ENCODE data around the gene GLRA3. TPM values are rescaled to one million over a fixed set of nuclear protein-coding genes. Genes with fewer than 3 reads are reported as not detected.

The GLRA3 gene
- total RNA-seq, 6 experiments from 2014 or later = not detected

DNA sequence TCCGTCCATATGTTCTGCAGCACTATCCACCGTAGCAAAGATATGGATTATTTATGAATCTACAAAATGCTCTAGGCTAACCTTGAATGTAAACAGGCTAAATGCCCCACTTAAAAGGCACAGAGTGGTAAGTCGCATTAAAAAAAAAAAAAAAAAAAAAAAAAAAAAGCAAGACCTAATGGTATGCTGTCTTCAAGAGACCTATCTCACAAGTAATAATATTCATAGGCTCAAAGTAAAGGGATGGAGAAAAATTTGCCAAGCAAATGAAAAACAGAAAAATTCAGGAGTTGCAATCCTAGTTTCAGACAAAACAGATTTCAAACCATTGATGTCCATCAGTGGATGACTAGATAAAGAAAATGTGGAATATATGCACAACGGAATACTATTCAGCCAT lies 139.4 kb downstream of the GLRA3 start:
- H3K4me3 ChIP-seq = no peak overlapping the region
- H3K27me3 ChIP-seq = no peaks in the 10 kb centered on the region
- no peaks in the 10 kb centered on the region for H3K4me1 ChIP-seq
- H3K27ac ChIP-seq = no peak overlapping the region
- intact Hi-C loops (cut with DNase I) = no loop called here
- no peaks in the 10 kb centered on the region for H3K36me3 ChIP-seq
- WGBS (ENCODE audit: insufficient coverage, low coverage, low lambda C conversion rate, missing lambda C conversion rate) = 50% methylated on average over 4 of the region's 4 CpGs
- DNase-seq (no peak), ATAC-seq (no peak)
- H3K9me3 ChIP-seq = peaks cover 0 to 4% (median 0%) of the 10 kb centered on the region in 4 donors
- no peak for TF ChIP-seq CTCF (IDR thresholded peaks at IDR 0.05)
- no peak for TF ChIP-seq POLR2A (IDR thresholded peaks at IDR 0.05)

DNA sequence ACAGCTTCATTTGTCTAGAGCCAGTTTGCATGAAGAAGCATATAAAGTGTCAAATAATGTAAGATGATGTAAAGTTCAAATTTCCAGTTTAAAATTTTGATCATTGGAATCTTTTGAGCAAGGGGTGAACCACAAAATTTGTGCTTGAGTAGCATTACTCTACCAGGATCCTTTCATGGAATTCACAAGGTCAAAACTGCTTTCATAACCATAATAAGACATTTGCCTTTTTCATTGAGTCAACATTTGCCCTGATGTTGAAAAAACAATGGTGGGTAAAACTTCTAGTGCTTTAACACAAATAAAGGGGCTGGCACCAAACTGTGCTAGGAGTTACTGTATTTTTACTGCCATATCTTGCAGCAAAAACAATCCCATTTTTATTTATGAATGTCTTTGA lies 142.2 kb downstream of the GLRA3 start:
- H3K4me1 ChIP-seq = no peaks in the 10 kb centered on the region
- H3K27ac ChIP-seq = no peak overlapping the region
- DNase-seq (no peak), ATAC-seq (no peak)
- no peak overlapping the region for H3K4me3 ChIP-seq
- no peaks in the 10 kb centered on the region for H3K36me3 ChIP-seq
- H3K9me3 ChIP-seq = peaks cover 0 to 4% (median 0%) of the 10 kb centered on the region in 4 donors
- TF ChIP-seq CTCF (IDR thresholded peaks at IDR 0.05) (no peak), POLR2A (IDR thresholded peaks at IDR 0.05) (no peak)
- intact Hi-C loops (cut with DNase I) = no loop called here
- H3K27me3 ChIP-seq = no peaks in the 10 kb centered on the region

DNA sequence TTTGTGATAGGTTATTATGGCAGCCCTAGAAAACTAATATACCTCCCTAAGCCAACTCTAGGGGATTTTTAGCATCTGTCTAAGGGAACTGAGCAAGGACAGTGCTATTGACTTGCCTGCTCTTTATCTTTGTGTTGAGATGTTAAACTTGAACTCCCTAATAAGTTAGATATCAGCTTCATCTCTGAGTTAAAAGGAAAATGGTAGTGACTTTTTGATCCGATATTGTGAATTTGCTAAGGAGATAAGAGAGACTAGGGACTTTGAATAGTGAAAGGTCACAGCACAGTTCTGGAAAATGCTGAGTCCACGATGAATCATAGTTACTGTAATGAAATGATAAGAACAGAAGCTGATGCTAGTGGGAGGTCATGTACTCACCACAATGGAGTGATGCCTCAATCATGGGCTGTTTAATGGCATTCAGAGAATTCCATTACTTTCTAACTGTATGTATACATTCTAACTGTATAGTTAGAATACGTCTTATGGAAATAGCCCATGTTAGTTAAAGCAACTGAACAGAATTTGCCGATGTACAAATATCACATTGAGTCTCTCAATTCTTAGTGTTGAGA lies 147.2 kb downstream of the GLRA3 start:
- WGBS (ENCODE audit: insufficient coverage, low coverage, low lambda C conversion rate, missing lambda C conversion rate) = 48% methylated on average over 4 of the region's 4 CpGs
- ATAC-seq = peak in 1 of 4 donors; percentile 69
- intact Hi-C loops (cut with DNase I) = no loop called here
- H3K27ac ChIP-seq = no peak overlapping the region
- no peaks in the 10 kb centered on the region for H3K4me1 ChIP-seq
- H3K27me3 ChIP-seq = no peaks in the 10 kb centered on the region
- no peak for TF ChIP-seq POLR2A (IDR thresholded peaks at IDR 0.05)
- no peaks in the 10 kb centered on the region for H3K36me3 ChIP-seq
- DNase-seq = no peak
- H3K4me3 ChIP-seq = no peak overlapping the region
- no peaks in the 10 kb centered on the region for H3K9me3 ChIP-seq

DNA sequence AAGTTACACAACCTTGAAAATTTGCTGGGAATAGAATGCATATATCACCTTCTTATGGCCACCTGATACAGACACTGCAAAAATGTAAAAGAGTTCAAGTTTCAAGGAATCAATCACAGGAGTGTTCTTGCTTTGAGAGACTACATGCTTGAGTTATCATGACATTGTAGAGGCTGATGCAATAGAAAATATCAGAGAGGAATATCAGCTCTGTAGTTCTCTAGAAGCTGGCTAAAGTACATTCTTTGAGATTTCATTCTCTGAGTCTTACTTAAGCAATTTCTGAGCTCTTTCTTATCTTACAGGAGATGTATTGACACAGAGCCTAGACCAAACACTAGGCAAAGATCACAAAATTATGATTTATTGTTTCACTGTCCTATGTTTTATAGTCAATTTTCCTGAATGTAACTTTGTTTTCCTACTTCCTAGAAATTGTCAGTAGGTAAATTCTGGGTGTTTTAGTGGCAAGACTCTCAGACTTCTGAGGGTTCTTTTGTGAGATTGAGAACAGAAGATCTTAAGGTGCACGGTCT lies 154.7 kb downstream of the GLRA3 start:
- H3K36me3 ChIP-seq = no peaks in the 10 kb centered on the region
- WGBS (ENCODE audit: insufficient coverage, low coverage, low lambda C conversion rate, missing lambda C conversion rate) = 83% methylated on average over 1 of the region's 1 CpG
- H3K27me3 ChIP-seq = no peaks in the 10 kb centered on the region
- no peak overlapping the region for H3K4me3 ChIP-seq
- no peaks in the 10 kb centered on the region for H3K9me3 ChIP-seq
- no peak for TF ChIP-seq CTCF (IDR thresholded peaks at IDR 0.05)
- no peak for TF ChIP-seq POLR2A (IDR thresholded peaks at IDR 0.05)
- no peak for ATAC-seq
- no peaks in the 10 kb centered on the region for H3K4me1 ChIP-seq
- DNase-seq = no peak
- no peak overlapping the region for H3K27ac ChIP-seq
- intact Hi-C loops (cut with DNase I) = no loop called here

GRCh38 chr4:174673865-174674264 lies 155.2 kb downstream of the GLRA3 start:
- Histone ChIP-seq H3K27me3 (no peaks in the 10 kb centered on the region), H3K4me3 (no peak overlapping the region), H3K9me3 (no peaks in the 10 kb centered on the region), H3K36me3 (no peaks in the 10 kb centered on the region), H3K4me1 (no peaks in the 10 kb centered on the region), H3K27ac (no peak overlapping the region)
- no peak for DNase-seq
- TF ChIP-seq POLR2A (IDR thresholded peaks at IDR 0.05) (no peak), CTCF (IDR thresholded peaks at IDR 0.05) (no peak)
- intact Hi-C loops (cut with DNase I) = no loop called here
- ATAC-seq = no peak
